ENCODE data around the gene OR6Y1. TPM values are rescaled to one million over a fixed set of nuclear protein-coding genes. Genes with fewer than 3 reads are reported as not detected.
A peak's percentile ranks its signal among the peaks of the same experiment; 100 is the strongest.

OR6Y1 gene
- total and polyA plus RNA-seq, 10 donors: not detected

- TF ChIP-seq POLR2A (IDR thresholded peaks at IDR 0.05): no peak
- no peak for TF ChIP-seq CTCF (IDR thresholded peaks at IDR 0.05 in 8 of 11, conservative IDR thresholded peaks at IDR 0.05 in 3 of 11)
- no peak for TF ChIP-seq POLR2AphosphoS5 (IDR thresholded peaks at IDR 0.05)
- no peak for DNase-seq
- no peaks in the 10 kb centered on the region for H3K36me3 ChIP-seq
- intact Hi-C loops (cut with DNase I; ENCODE audit: low total_unique reads): no loop called here
- H3K27ac ChIP-seq: peak overlapping the region in 3 of 8 donors; percentile 18 to 66 (median 48)
- 56 to 75% (median 64%) methylated on average over 2 of the region's 2 CpGs for WGBS, 5 donors
- H3K4me3 ChIP-seq: no peak overlapping the region
- H3K27me3 ChIP-seq (replicated peaks in 1 of 7): peaks cover 0 to 5% (median 0%) of the 10 kb centered on the region in 7 donors
- no peaks in the 10 kb centered on the region for H3K9me3 ChIP-seq
- H3K4me1 ChIP-seq: peaks cover 0 to 16% (median 9%) of the 10 kb centered on the region in 6 donors
Observed at GRCh38 chr1:158563853-158564252, 9.6 kb upstream of the OR6Y1 start.

GRCh38 chr1:158559696-158560095, 5.5 kb upstream of the OR6Y1 start:
- no peaks in the 10 kb centered on the region for H3K36me3 ChIP-seq
- H3K27ac ChIP-seq: no peak overlapping the region
- no peak overlapping the region for H3K4me3 ChIP-seq
- TF ChIP-seq POLR2A (IDR thresholded peaks at IDR 0.05) (no peak), POLR2AphosphoS5 (IDR thresholded peaks at IDR 0.05) (no peak), CTCF (IDR thresholded peaks at IDR 0.05 in 8 of 11, conservative IDR thresholded peaks at IDR 0.05 in 3 of 11) (no peak)
- no peak for DNase-seq
- H3K27me3 ChIP-seq (replicated peaks in 1 of 7): peaks cover 0 to 5% (median 0%) of the 10 kb centered on the region in 7 donors
- no peaks in the 10 kb centered on the region for H3K9me3 ChIP-seq
- intact Hi-C loops (cut with DNase I; ENCODE audit: low total_unique reads): no loop called here
- peaks cover 0 to 13% (median 9%) of the 10 kb centered on the region in 6 donors for H3K4me1 ChIP-seq
- 79 to 93% (median 91%) methylated on average over 1 of the region's 1 CpG for WGBS, 5 donors

- no peak for TF ChIP-seq POLR2AphosphoS5 (IDR thresholded peaks at IDR 0.05)
- TF ChIP-seq POLR2A (IDR thresholded peaks at IDR 0.05): no peak
- TF ChIP-seq CTCF (IDR thresholded peaks at IDR 0.05 in 8 of 11, conservative IDR thresholded peaks at IDR 0.05 in 3 of 11): no peak
- Histone ChIP-seq H3K27me3 (replicated peaks in 1 of 7) (no peaks in the 10 kb centered on the region), H3K4me3 (no peak overlapping the region), H3K36me3 (no peaks in the 10 kb centered on the region), H3K9me3 (no peaks in the 10 kb centered on the region), H3K4me1 (no peaks in the 10 kb centered on the region), H3K27ac (no peak overlapping the region)
- intact Hi-C loops (cut with DNase I; ENCODE audit: low total_unique reads): no loop called here
- DNase-seq: no peak
- 67 to 97% (median 78%) methylated on average over 1 of the region's 1 CpG for WGBS, 5 donors
Observed at GRCh38 chr1:158552296-158552695, 1.9 kb downstream of the OR6Y1 start.

- no peak overlapping the region for H3K27ac ChIP-seq
- H3K36me3 ChIP-seq: no peaks in the 10 kb centered on the region
- intact Hi-C loops (cut with DNase I; ENCODE audit: low total_unique reads): no loop called here
- 87 to 99% (median 96%) methylated on average over 2 of the region's 2 CpGs for WGBS, 5 donors
- no peak for DNase-seq
- no peak overlapping the region for H3K4me3 ChIP-seq
- TF ChIP-seq CTCF (IDR thresholded peaks at IDR 0.05 in 8 of 11, conservative IDR thresholded peaks at IDR 0.05 in 3 of 11): no peak
- TF ChIP-seq POLR2A (IDR thresholded peaks at IDR 0.05): no peak
- TF ChIP-seq POLR2AphosphoS5 (IDR thresholded peaks at IDR 0.05): no peak
- no peaks in the 10 kb centered on the region for H3K27me3 ChIP-seq (replicated peaks in 1 of 7)
- no peaks in the 10 kb centered on the region for H3K4me1 ChIP-seq
- no peaks in the 10 kb centered on the region for H3K9me3 ChIP-seq
Observed at GRCh38 chr1:158547533-158547932, 6.7 kb downstream of the OR6Y1 start.
